HG03378 (cell line): ENCODE results near the gene TRAF7.
"Not testable (repeated sequence)": the region's sequence is repeated elsewhere in the genome, so short reads cannot be mapped to it uniquely, and the experiment has no call there.

Experiments
- ATAC-seq: cut with Tn5 transposase; IDR thresholded peaks from one replicate; pipeline ENCODE4 v1.9.1; 2021; ENCODE audit warnings: mild to moderate bottlenecking, moderate library complexity; ENCODE audit not compliant: unreplicated experiment

Gene TRAF7

DNA sequence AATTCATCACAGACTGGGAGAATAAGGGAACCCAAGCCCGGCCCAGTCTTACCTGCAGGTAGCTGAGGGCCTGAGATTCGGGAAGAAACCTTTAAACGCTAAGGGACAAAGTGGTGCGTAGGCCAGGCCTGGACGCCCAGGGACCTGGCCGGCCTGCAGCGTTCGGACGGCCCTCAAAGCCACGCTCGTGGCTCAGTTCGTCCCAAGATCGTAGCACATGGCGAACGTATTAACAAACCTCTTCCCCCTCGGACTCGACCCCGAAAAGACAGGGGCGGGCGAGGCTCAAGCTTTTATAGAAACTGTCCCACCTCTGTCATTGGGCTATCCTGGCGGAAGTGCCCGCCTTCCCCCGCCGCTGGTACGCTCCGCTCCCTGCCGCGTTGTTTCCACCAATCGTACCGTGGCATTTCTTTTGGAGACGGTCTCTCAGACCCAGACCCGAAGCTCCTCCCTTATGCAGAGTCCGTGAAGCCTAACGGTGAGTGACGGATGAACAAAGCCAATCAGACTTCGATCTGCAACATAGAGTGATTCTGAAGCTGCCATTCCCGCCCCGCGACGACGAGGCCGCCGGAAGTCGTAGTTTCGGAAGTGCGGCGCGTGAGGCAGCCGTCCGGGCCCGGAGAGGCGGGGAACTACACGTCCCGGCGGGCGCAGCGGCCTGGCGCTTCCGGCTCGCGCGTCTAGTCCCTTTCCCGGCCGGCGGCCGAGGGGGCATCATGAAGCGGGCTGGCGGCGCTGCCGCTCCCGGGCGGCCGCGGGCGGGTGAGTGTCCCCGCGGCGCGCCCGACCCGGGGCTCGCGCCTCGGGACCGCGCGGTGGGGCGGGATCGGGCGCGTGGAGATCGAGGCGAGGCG, at the start of gene TRAF7:
TRAF7 (plus strand) TSS at position 692 of the 860 bp plus-strand sequence. CDS start 8,139 bp downstream, outside the sequence.
- peak; percentile 89 for ATAC-seq

DNA sequence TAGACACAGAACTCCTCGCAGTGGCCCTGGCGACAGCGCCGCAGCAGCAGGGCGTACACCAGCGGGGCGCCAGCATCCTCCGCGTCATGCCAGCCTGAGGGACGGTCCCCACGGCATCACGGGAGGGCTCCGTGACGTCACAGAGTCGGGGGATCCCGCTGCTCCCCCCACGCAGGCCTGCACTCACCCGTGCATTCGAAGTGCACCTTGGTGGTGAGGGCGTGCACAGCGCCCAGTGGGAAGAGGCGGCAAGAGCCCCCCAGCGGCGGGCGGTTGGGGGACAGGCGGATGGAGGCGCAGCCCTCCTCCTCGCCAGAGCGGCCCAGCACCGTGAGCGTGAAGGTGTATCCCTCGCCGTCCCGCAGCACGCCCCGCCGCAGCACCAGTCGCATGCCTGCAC, 49.4 kb upstream of the TRAF7 start:
- not testable (repeated sequence) for ATAC-seq

DNA sequence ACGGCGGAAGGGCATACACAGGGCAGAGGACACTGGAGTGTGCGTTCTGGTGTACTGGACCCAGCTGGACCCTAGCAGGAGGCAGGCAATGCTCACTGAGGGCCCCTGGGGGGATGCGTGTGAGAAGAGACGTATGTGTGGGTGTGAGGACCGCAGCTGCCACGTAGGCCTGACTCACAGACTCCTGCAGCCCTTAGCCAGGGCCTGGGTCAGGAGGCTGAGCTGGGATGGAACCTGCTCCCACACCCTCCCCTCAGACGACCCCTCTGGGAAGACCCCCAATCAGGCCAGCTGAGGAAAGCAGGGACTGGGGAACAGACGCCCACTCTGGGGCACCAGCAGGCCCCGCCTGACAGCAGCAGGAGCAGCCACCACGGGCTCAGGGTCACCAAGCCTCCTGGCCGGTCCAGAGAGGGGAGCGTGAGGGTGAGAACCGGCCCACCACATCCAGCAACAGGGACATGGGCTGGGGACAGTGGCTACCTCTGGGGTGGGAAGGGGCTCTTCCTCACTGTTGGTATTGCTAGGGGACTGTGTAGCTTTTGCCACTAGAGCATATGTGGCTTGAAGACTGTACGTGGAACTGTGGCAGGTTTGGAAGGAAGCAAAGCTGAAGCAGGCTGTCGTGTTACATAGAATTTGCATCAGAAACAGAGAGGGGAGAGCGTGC, 48.3 kb upstream of the TRAF7 start:
- not testable (repeated sequence) for ATAC-seq

DNA sequence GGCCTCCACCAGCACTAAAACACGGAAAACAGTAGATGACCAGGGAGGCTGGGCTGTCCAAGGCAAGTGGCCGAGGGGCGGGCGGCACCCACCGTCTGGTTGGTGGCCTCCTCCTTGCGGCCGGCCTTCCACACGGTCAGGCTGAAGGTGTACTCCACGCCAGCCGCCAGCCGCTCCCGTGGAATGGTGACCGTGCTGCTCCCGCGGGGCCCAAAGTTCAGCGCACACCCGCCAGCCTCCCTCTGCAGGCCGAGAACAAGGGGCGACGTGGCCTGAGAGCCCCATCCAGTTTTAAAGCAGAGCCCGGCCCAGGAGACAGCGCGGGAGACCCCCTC, 47.8 kb upstream of the TRAF7 start:
- not testable (repeated sequence) for ATAC-seq

DNA sequence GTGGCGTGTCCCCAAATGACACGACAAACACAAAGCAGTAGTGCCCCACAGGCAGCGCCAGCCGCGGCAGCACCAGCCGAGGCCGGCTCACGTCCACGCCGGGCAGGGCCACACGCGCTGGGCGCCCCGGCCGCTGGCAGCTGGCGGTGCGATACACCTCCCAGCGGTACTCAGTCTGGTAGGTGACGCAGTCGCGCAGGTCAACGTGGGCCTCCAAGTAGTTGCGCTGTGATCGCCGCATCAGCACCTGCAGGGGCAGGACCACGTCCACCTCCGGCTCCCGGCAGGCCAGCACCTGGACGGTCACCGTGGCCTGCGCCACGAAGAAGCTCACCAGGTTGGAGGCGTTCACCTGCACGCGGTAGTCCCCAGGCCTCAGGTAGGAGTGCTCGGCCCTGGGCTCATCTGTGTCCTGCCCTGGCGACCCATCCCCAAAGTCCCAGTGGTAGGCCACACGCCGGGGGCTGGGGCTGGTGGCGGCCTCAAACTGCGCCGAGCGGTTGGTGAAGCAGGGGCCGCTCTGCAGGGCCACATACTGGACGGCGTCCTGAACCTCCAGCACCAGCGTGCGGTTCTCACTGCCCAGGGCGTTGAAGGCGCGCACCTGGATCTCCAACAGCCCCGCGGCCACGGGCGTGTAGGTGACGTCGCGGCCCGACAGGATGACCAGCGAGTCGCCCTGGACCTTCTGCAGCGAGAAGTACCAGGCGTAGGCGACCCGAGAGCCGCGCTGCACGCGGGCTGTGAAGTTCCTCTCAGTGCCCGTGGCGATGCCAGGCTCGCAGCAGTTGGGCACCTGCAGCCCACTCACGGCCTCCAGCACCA, 46.9 kb upstream of the TRAF7 start:
- ATAC-seq = not testable (repeated sequence)

DNA sequence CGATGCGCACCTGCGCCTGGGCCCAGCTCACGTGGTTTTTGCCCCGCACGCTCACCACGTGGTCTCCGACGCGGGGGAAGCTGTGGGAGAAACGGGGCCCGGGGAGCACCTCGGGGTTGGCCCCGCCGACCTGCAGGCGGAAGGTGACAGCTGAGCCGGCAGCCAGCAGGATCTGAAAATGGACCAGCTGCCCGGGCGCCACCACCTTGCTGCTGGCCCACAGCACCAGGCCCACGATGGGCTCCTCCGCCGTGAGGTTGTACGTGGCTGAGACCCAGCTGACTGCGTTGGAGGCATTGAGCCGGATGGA, 46.4 kb upstream of the TRAF7 start:
- not testable (repeated sequence) for ATAC-seq

DNA sequence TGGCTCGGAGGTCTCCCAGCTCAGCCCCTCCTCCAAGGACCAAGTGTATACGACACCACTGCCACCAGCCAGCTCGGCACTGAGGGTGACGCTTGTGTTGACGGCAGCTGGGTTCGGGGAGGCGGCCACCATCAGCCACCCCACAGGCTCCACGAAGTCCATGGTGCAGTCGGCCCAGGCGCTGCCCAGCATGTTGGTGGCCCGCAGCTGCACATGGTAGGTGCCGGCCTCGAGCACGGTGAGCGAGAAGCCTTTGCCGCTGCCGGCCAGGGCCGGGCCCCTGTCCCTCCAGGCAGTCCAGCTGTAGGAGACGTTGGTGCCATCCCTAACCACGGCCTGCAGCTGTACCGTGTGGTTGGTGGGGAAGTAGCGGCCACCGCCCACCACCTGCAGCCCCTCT, 45.7 kb upstream of the TRAF7 start:
- not testable (repeated sequence) for ATAC-seq

DNA sequence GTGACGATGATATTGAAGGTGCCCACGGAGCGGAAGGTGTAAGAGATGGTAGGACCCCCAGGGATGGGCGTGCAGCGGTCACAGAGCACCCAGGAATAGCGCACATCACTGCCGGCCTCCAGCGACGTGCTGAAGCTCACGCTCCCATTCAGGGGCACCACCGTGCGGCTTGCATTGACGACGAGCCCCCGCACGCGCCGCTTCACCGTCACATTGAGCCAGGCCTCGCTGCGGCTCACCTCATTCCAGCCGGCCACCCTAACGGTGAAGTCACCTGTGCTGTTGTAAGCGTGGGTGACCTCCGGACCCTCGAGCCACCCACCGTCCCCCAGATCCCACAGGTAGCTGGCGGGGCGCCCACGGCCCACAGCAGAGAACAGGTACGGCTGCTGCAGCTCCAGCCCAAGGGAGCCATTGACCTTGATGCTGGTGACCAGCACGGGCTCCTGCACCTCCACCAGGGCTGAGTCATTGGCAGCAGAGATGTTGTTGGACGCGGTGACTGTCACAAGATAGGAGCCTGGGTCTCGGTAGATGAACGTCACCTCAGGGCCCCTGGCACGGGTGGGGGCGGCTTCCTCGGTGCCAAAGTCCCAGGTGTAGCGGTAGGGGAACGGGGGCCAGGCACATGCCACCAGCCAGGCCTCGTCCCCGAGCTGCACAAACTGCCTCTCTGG, 45.1 kb upstream of the TRAF7 start:
- not testable (repeated sequence) for ATAC-seq

DNA sequence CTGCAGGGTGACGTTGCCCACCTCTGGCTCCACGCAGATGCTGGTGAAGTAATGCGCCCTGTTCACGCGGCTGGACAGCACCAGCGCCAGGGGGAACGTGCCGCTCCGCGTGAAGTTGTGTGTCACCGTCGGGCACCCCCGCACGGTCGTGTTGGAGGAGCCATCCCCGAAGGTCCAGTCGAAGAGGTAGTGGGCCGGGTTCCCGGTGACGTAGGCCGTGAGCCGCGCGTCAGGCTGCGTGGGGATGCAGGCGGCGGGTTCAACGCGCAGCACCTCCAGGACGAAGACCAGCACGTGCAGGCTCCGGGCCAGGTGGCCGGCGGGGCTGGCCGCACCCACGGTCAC, 44.6 kb upstream of the TRAF7 start:
- ATAC-seq = not testable (repeated sequence)

DNA sequence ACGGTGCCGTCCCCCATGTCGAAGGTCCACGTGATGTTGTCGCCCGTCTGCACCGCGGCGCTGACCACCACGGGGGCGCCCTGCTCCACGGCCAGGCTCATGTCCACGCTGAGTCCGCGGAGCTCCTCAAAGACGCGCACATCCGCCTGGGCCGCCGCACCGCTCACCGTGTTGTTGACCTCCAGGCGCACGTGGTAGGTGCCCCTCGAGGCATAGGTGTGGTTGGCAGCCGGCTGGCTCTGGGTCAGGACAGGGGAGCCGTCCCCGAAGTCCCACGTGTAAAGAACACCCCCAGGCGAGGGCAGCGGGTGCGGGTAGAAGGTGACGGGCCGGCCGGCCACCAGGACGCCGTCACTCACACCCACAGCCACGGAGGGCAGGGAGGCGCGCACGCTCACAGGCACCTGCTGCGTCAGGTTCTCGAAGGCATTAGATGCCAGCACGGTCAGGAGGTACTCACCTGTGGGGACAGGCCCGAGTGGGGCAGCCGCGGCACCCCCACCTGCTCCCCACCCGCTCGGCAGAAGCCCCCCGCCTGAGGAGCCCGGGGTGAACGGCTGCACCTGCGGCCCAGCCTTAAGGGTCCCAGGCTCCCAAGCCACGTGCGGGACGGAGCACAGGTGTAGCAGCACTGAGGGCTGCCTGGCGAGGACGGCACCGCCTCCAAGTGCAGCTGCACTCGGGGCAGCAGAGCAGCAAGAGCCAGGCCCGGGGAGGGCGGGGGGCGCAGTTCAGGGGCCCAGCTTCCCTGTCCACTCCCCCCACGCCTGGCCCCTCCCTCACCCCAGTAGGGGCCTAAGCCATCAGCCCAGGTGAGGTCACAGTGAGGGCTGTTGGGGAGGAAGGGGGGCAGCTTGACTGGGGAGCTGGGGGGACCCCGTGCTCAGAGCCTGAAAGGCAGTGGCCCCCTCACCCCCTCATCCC, 43.9 kb upstream of the TRAF7 start:
- ATAC-seq = not testable (repeated sequence)

DNA sequence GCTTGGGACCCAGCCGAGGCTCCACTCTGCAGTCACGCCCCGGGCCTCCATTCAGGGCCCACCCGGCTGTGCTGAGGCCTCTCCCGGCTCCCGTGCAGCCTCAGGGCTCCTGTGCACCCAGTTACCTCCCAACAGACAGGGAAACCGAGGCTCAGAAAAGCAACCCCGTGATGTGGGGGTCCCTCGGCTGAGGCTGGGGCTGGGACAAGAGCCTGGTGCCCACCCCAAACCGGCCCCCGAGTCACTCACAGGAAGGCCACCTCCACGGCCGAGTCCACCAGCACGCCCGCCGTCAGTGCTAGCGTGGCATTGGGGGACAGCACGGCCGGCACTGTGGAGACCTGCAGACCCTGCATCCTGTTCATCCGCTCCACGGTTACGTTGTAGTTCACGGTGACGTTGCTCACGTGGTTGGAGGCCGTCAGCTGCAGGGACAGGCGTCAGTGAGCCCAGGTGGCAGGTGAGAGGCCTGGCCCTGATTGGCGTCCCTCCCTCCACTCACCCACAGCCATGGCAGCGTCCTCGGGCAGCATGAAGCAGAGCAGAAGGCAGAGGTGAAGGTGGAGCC, 43.0 kb upstream of the TRAF7 start:
- ATAC-seq = not testable (repeated sequence)

DNA sequence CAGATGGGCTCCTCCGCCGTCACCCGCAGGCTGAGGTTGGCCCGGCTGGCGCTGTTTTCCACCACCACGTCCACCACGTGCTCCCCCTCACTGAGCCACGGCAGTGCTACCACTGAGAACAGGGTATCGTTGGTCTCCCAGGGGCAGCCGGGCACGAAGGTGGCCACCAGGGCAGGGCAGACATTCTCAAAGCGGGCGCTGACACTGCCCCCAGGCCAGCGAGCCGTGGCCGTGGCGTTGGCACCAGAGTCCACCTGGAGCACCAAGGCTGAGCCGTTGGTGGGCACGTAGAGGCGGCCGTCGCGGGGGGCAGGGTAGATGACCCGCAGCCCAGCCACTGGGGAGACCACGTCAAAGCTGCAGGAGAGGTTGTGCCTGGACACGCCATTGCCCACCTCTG, 41.4 kb upstream of the TRAF7 start:
- not testable (repeated sequence) for ATAC-seq

DNA sequence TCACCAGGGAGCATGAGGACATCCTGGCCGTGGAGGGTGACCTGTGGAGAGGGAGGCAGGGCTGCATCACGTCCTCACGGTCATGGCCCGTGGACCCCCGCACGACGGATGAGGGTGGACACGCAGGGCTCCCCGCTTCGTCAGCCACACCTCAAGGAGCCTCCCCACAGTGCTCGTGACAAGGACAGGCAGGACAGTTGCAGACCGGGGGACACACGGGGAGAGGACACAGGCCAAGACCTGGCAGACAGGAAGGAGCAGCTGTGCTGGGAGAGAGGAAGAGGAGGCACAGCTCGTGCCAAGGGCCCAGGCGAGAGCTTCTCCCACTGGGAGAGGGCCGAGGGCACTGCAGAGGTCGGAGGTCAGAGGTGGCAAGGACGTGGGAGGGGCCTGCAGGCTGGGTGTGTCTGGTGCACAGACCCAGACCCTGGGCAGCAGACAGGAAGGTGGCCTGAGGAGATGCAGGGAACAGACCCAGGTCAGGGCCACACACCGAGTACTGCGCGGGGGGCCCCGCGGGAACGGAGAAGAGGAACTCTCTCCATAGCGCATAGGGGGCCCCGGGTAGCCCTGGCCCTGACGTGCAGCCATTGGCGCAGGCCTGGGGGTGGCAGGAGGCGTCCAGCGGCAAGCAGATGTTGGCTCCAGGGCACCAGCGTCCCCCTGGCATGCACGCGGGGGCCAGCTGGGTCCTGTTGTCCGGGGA, 40.5 kb upstream of the TRAF7 start:
- not testable (repeated sequence) for ATAC-seq

DNA sequence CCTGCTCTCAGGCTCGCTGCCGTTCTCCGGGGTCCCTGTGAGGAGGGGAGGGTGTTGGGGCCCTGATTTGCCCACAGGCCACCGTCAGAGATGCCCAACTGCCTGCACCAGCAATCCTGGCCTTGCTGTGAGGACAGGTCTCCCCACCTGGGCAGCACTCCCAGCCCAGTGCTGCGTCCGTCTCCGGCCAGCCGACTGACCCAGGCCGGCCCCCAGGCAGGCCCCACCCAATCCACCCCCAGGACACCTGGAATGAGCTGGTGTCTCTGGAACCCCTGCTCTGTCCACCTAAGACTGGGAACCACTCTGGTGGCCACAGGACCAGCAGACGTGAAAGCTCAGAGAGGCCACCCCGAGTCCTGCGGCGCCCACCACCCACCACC, 40.0 kb upstream of the TRAF7 start:
- ATAC-seq = no peak

DNA sequence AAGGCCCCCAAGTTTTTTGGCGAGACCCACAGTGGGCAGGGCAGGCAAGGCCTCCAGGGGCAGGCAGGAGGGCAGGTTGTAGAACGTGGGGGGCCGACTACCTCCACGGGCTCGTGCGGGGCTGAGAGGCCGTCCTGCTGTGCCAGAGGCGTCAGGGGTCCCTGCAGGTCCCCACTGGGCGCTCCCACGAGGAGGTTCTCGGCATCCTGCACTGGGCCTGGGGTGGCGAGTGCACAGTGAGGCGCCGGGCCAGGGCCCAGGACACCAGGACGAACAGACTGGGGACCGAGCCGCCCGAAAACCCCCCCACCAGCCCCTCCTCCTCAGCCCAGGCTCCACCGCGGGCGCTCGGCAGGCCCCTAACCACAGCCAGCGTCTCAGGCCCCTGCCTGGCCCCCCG, 39.2 kb upstream of the TRAF7 start:
- ATAC-seq = not testable (repeated sequence)

DNA sequence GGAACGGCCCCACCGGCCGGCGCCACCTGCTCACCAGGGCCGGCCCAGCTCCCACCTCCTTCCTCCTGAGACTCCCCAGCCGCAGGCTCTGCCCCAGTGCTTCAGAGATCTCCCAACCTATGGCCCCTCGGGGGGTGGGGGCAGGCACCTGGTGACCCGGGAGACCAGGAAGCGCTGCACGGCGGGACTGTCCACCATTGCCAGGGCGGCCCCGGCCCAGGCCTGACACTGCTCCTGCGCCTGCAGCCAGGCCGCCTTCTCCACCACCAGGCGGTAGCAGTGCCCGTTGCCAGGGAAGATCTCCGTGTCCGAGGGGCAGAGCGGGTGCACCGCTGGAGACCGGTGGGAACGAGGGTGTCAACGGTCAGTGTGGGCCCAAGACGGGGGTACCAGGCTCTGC, 38.2 kb upstream of the TRAF7 start:
- not testable (repeated sequence) for ATAC-seq

DNA sequence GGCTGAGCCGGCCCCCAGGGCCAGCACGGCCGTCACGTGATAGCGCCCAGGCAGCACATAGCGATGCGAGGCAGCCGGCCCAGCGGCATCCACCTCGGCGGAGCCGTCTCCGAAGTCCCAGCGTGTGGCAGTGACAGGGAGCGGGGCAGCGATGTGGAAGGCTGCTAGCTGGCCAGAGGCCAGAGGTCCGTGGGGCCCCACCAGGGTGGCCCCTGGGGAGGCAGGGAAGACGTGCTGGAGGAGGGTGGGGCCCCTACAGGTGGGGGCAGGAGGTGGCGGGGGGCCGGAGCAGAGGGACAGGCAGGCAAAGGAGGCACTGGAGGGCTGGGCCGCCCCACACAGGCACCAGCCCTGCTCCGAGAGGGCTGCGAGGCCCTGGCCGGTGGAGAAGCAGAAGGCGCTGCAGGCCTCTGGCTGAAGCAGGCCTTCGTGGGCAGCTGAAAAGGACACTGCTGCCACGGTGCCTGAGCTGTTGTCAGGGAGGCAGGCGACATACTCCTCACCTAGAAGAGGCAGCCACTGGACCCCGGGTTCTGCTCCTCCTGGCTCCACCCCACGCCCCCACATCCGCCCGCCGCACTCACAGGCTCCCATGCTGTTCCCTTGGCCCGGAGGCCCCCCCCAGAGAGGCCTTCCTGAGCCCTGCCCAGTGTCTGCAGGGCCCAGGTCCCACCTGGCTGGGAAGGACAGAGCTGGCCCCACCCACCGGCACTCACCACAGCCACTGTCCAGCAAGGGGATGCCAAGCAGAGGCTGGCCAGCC, 37.4 kb upstream of the TRAF7 start:
- ATAC-seq = not testable (repeated sequence)

DNA sequence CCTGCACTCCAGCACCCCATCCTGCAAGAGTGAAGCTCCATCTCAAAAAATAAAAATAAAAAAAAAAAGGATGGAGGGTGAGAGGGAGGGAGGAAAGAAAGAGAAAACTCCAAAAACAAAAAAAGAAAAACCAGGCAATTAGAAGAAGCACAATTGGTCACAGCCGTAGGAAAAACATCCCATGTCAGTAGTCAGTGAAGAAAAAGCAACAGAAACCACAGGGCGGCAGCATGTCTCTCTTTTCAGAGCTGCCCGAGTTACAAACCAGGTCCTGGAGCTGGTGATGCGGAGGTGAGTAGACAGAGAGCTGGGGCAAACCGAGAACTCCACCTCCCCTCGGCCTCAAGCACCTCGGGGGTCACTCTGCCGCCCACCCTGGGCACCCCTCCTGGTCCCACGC, 34.3 kb upstream of the TRAF7 start:
- not testable (repeated sequence) for ATAC-seq
